HCT116 (cell line): ENCODE results near the gene KIRREL3. TPM values are rescaled to one million over a fixed set of nuclear protein-coding genes. Genes with fewer than 3 reads are reported as not detected.

Source experiments
- ATAC-seq: fragments of 200-7000 bp; cut with Tn5 transposase; 2 replicates; pipeline ENCODE4 v1.9.1; 2020; ENCODE audit warnings: mild to moderate bottlenecking, moderate library complexity
- BruUV-seq: library from RNA; stranded (reverse); fragments of 400-500 nt; replicated peaks from 2 replicates; lab custom pipeline; 2021; lab: Mats Ljungman, UMichigan
- CTCF ChIA-PET: fragments of 300-600 bp; sonication (Branson Sonifier 250); formaldehyde crosslinking; loops from one replicate; lab custom pipeline; 2021; ENCODE audit warnings: antibody characterized with exemption; lab: Charles Lee
- POLR2A ChIA-PET: fragments of 300-600, 350-600 bp; sonication (Branson Sonifier 250); formaldehyde crosslinking; loops from one replicate; lab custom pipeline; 2021; ENCODE audit warnings: antibody characterized with exemption; lab: Charles Lee
- RAD21 ChIA-PET, 2 experiments: fragments of 300-600 bp; sonication (Branson Sonifier 250); formaldehyde crosslinking; loops; one replicate each; lab custom pipeline; 2023; ENCODE audit warnings: low total read pairs in 2 of 2; ENCODE audit not compliant: uncharacterized antibody in 2 of 2, unreplicated experiment in 2 of 2, low non-redundant PET in 1 of 2; lab: Charles Lee
- DNase-seq: peaks from one replicate; pipeline ENCODE4 v3.0.0-alpha.2; 2010; ENCODE audit warnings: low read depth, low spot score
- H2AFZ ChIP-seq: fragments of 200-600 bp; shearing (Covaris generic), sonication (generic); 2 replicates; pipeline ENCODE4 v1.6.1; 2017; ENCODE audit warnings: low read depth, mixed run types, mixed read lengths, antibody characterized with exemption, low read length; ENCODE audit not compliant: poor library complexity, severe bottlenecking
- H3K27ac ChIP-seq: 2 replicates; pipeline ENCODE4 v1.5.1; 2012; ENCODE audit warnings: low read depth, low read length
- H3K27me3 ChIP-seq: fragments of 200-600 bp; sonication (generic); 2 replicates; pipeline ENCODE4 v1.6.1; 2016; ENCODE audit warnings: mixed run types, low read length, mixed read lengths; ENCODE audit not compliant: insufficient read depth
- H3K36me3 ChIP-seq, 2 experiments: fragments of 200-500 bp in 1 of 2; fragments of 200-600 bp in 1 of 2; sonication (Bioruptor generic) in 1 of 2; sonication (generic) in 1 of 2; 2 replicates each; pipeline versions ENCODE4 v1.5.1 to v1.6.1; 2014 to 2016; ENCODE audit warnings: low read length in 2 of 2, inconsistent platforms in 1 of 2, mixed read lengths in 1 of 2, mixed run types in 1 of 2; ENCODE audit not compliant: insufficient read depth in 2 of 2, control insufficient read depth in 1 of 2
- H3K4me1 ChIP-seq, 2 experiments: fragments of 200-600 bp in 1 of 2; sonication (generic) in 1 of 2; 2 replicates each; pipeline versions ENCODE4 v1.5.1 to v1.6.1; 2012 to 2017; ENCODE audit warnings: low read length in 2 of 2, inconsistent platforms in 1 of 2, mild to moderate bottlenecking in 1 of 2, mixed read lengths in 1 of 2, mixed run types in 1 of 2, moderate library complexity in 1 of 2; ENCODE audit not compliant: insufficient read depth in 2 of 2, control insufficient read depth in 1 of 2
- H3K4me2 ChIP-seq: fragments of 200-600 bp; sonication (generic); 2 replicates; pipeline ENCODE4 v1.6.1; 2017; ENCODE audit warnings: mixed run types, low read length, mixed read lengths
- H3K4me3 ChIP-seq, 2 experiments: fragments of 200-600 bp in 1 of 2; sonication (generic) in 1 of 2; replicated peaks in 1 of 2; 2 replicates each; pipeline ENCODE4 v1.5.1; 2011 to 2016; ENCODE audit warnings: low read length in 2 of 2, control low read depth in 1 of 2, low read depth in 1 of 2, mild to moderate bottlenecking in 1 of 2, mixed read lengths in 1 of 2, mixed run types in 1 of 2
- H3K79me2 ChIP-seq: fragments of 200-600 bp; sonication (generic); 2 replicates; pipeline ENCODE4 v1.6.1; 2017; ENCODE audit warnings: mild to moderate bottlenecking, mixed run types, low read length, moderate library complexity, mixed read lengths; ENCODE audit not compliant: insufficient read depth
- H3K9ac ChIP-seq: fragments of 200-600 bp; sonication (generic); 2 replicates; pipeline ENCODE4 v1.6.1; 2016; ENCODE audit warnings: low read length, mixed read lengths
- H3K9me2 ChIP-seq: fragments of 200-600 bp; sonication (generic), shearing (Covaris generic); 2 replicates; pipeline ENCODE4 v1.6.1; 2017; ENCODE audit warnings: mixed run types, mild to moderate bottlenecking, moderate library complexity; ENCODE audit not compliant: insufficient read depth
- H3K9me3 ChIP-seq, 2 experiments: fragments of 200-500 bp in 1 of 2; fragments of 200-600 bp in 1 of 2; sonication (Bioruptor generic) in 1 of 2; sonication (generic) in 1 of 2; 2 replicates each; pipeline ENCODE4 v1.6.1; 2014 to 2017; ENCODE audit warnings: low read length in 2 of 2, mixed read lengths in 2 of 2, inconsistent platforms in 1 of 2, low read depth in 1 of 2, mild to moderate bottlenecking in 1 of 2, mixed run types in 1 of 2, moderate library complexity in 1 of 2; ENCODE audit not compliant: control insufficient read depth in 1 of 2, insufficient read depth in 1 of 2
- H4K20me1 ChIP-seq: fragments of 200-600 bp; sonication (generic), shearing (Covaris generic); 2 replicates; pipeline ENCODE4 v1.6.1; 2017; ENCODE audit warnings: mixed run types, mild to moderate bottlenecking, moderate library complexity; ENCODE audit not compliant: insufficient read depth
- ATF3 ChIP-seq: IDR thresholded peaks from 2 replicates; pipeline ENCODE4 v1.6.1; 2012
- CBX3 ChIP-seq: IDR thresholded peaks from 2 replicates; pipeline ENCODE4 v1.6.1; 2012; ENCODE audit warnings: low read depth
- EGR1 ChIP-seq: IDR thresholded peaks from 2 replicates; pipeline ENCODE4 v1.6.1; 2012; ENCODE audit warnings: low read depth
- ELF1 ChIP-seq: IDR thresholded peaks from 2 replicates; pipeline ENCODE4 v1.6.1; 2012; ENCODE audit warnings: low read depth, borderline replicate concordance
- EZH2phosphoT487 ChIP-seq: fragments of 200-600 bp; IDR thresholded peaks from 2 replicates; pipeline ENCODE4 v1.6.1; 2018; ENCODE audit warnings: antibody characterized with exemption, borderline replicate concordance
- FOSL1 ChIP-seq: IDR thresholded peaks from 2 replicates; pipeline ENCODE4 v1.6.1; 2012; ENCODE audit warnings: low read depth
- MAX ChIP-seq: IDR thresholded peaks from 2 replicates; pipeline ENCODE4 v1.6.1; 2012
- POLR2A ChIP-seq: IDR thresholded peaks from 2 replicates; pipeline ENCODE4 v1.7.0; 2011; ENCODE audit warnings: borderline replicate concordance; ENCODE audit not compliant: insufficient read depth, insufficient read length; ENCODE audit errors: extremely low read depth
- POLR2AphosphoS5 ChIP-seq: IDR thresholded peaks from 2 replicates; pipeline ENCODE4 v1.6.1; 2011; ENCODE audit warnings: mild to moderate bottlenecking, low read depth, low read length, moderate library complexity
- SIN3A ChIP-seq: IDR thresholded peaks from 2 replicates; pipeline ENCODE4 v1.6.1; 2012; ENCODE audit warnings: low read depth
- TCF7L2 ChIP-seq: IDR thresholded peaks from 2 replicates; pipeline ENCODE4 v1.7.0; 2011; ENCODE audit warnings: borderline replicate concordance, inconsistent platforms; ENCODE audit not compliant: insufficient read depth, insufficient read length; ENCODE audit errors: extremely low read depth
- YY1 ChIP-seq: IDR thresholded peaks from 2 replicates; pipeline ENCODE4 v1.6.1; 2011; ENCODE audit warnings: low read length, low read depth, moderate library complexity, mild to moderate bottlenecking; ENCODE audit not compliant: insufficient replicate concordance; ENCODE audit errors: extremely low read depth
- ZFX ChIP-seq: fragments of 450-650 bp; IDR thresholded peaks from 2 replicates; pipeline ENCODE4 v1.6.1; 2017
- ZNF274 ChIP-seq: fragments of 200-500 bp; sonication (Bioruptor generic); IDR thresholded peaks from 2 replicates; pipeline ENCODE4 v1.6.1; 2014; ENCODE audit warnings: mild to moderate bottlenecking, low read depth, low read length, inconsistent platforms
- intact Hi-C: fragments of 100-400 bp; cut with micrococcal nuclease; formaldehyde crosslinking; loops from 2 replicates; pipeline ENCODE4 v1.10.0; 2022
- total RNA-seq: library from RNA; stranded (reverse); gene quantifications from one replicate; pipeline ENCODE4 v1.2.1, GENCODE V29; 2021; ENCODE audit not compliant: unreplicated experiment

KIRREL3 gene
- total RNA-seq, 1 experiment from 2014 or later, result not detected

- Histone ChIP-seq H4K20me1 (no peaks in the 10 kb centered on the region), H3K36me3 (no peaks in the 10 kb centered on the region), H3K27ac (no peak overlapping the region), H3K9ac (no peak overlapping the region), H3K9me2 (no peaks in the 10 kb centered on the region), H3K79me2 (no peaks in the 10 kb centered on the region), H3K4me1 (no peaks in the 10 kb centered on the region), H3K4me3 (no peak overlapping the region), H3K9me3 (peaks cover 0 to 4% of the 10 kb centered on the region in 2 experiments; a peak in 1 of 4 replicates), H2AFZ (no peak overlapping the region), H3K4me2 (no peak overlapping the region), H3K27me3 (peaks cover 40% of the 10 kb centered on the region)
- RAD21 ChIA-PET, result no interaction called here
- intact Hi-C loops, result no loop called here
- BruUV-seq, result no TSS peak
- CTCF ChIA-PET, result no interaction called here
- no peak for ATAC-seq
- POLR2A ChIA-PET, result no interaction called here
- no peak for DNase-seq
- TF ChIP-seq YY1 (no peak), ATF3 (no peak), ZNF274 (no peak), CBX3 (no peak), SIN3A (no peak), FOSL1 (no peak), POLR2A (no peak), TCF7L2 (no peak), EGR1 (no peak), ZFX (no peak), EZH2phosphoT487 (no peak), ELF1 (no peak), MAX (no peak), POLR2AphosphoS5 (no peak)
These were observed 499.6 kb downstream of the KIRREL3 start for GRCh38 chr11:126500981-126501380.
